ENCODE measurements around the gene WDR3. TPM values are rescaled to one million over a fixed set of nuclear protein-coding genes. Genes with fewer than 3 reads are reported as not detected.

WDR3 gene
- total RNA-seq, 5 donors from 2014 or later (not counting 1 experiment from before 2014, with no cell fraction given) = 12.2 to 32.8 (median 26.2) TPM

GRCh38 chr1:117981455-117982192, 52.1 kb downstream of the WDR3 start:
- no peak overlapping the region for H3K4me3 ChIP-seq (ENCODE audit: control insufficient read depth in 1 of 2, extremely low read depth in 1 of 2, low read length in 1 of 2)
- H3K4me1 ChIP-seq (ENCODE audit: control insufficient read depth in 1 of 2, extremely low read depth in 1 of 2, insufficient read depth in 2 of 2, low read length in 2 of 2) = no peaks in the 10 kb centered on the region
- H3K4me3 Mint-ChIP-seq = no peak overlapping the region
- DNase-seq (no peak), ATAC-seq (replicated peaks in 1 of 4) (no peak)
- ChIA-PET POLR2A (no interaction called here), CTCF (interaction anchor here in 1 of 2 donors (0.7 kb wide), 1 partner anchor 28 kb away, joined by 3 read pairs; no protein-coding TSS in a partner anchor)
- peaks cover 12 to 30% of the 10 kb centered on the region in 2 donors for H3K27me3 Mint-ChIP-seq
- no peaks in the 10 kb centered on the region for H3K36me3 ChIP-seq (ENCODE audit: control insufficient read depth in 2 of 2, extremely low read depth in 1 of 2, insufficient read depth in 1 of 2, low read length in 1 of 2)
- H3K36me3 Mint-ChIP-seq = no peaks in the 10 kb centered on the region
- peaks cover 0 to 2% (median 0%) of the 10 kb centered on the region in 3 donors for H3K9me3 Mint-ChIP-seq
- WGBS (ENCODE audit: insufficient coverage) = no CpG with 5 or more reads among the region's 5 CpGs
- no peaks in the 10 kb centered on the region for H3K4me1 Mint-ChIP-seq
- H3K9me3 ChIP-seq = no peaks in the 10 kb centered on the region
- H3K27ac Mint-ChIP-seq = no peak overlapping the region
- H3K27me3 ChIP-seq (replicated peaks in 1 of 2; ENCODE audit: control insufficient read depth in 2 of 2, extremely low read depth in 1 of 2, insufficient read depth in 2 of 2, low read length in 1 of 2) = peaks cover 0 to 3% of the 10 kb centered on the region in 2 experiments
- H3K27ac ChIP-seq (ENCODE audit: low read length) = no peak overlapping the region

- DNase-seq (no peak), ATAC-seq (replicated peaks in 1 of 4) (no peak)
- H3K4me3 Mint-ChIP-seq = no peak overlapping the region
- no peak overlapping the region for H3K27ac Mint-ChIP-seq
- ChIA-PET POLR2A (no interaction called here), CTCF (no interaction called here)
- H3K9me3 Mint-ChIP-seq = peaks cover 0 to 2% (median 0%) of the 10 kb centered on the region in 3 donors
- H3K27me3 Mint-ChIP-seq = peaks cover 12 to 33% of the 10 kb centered on the region in 2 donors
- no CpG with 5 or more reads among the region's 1 CpG for WGBS (ENCODE audit: insufficient coverage)
- Histone ChIP-seq H3K9me3 (no peaks in the 10 kb centered on the region), H3K27ac (ENCODE audit: low read length) (no peak overlapping the region), H3K4me1 (ENCODE audit: control insufficient read depth in 1 of 2, extremely low read depth in 1 of 2, insufficient read depth in 2 of 2, low read length in 2 of 2) (no peaks in the 10 kb centered on the region), H3K36me3 (ENCODE audit: control insufficient read depth in 2 of 2, extremely low read depth in 1 of 2, insufficient read depth in 1 of 2, low read length in 1 of 2) (no peaks in the 10 kb centered on the region), H3K4me3 (ENCODE audit: control insufficient read depth in 1 of 2, extremely low read depth in 1 of 2, low read length in 1 of 2) (no peak overlapping the region), H3K27me3 (replicated peaks in 1 of 2; ENCODE audit: control insufficient read depth in 2 of 2, extremely low read depth in 1 of 2, insufficient read depth in 2 of 2, low read length in 1 of 2) (peaks cover 0 to 2% of the 10 kb centered on the region in 2 experiments)
- H3K4me1 Mint-ChIP-seq = no peaks in the 10 kb centered on the region
- no peaks in the 10 kb centered on the region for H3K36me3 Mint-ChIP-seq
Observed at GRCh38 chr1:117985239-117985638, 55.7 kb downstream of the WDR3 start.

- H3K9me3 ChIP-seq = no peaks in the 10 kb centered on the region
- no peaks in the 10 kb centered on the region for H3K27me3 ChIP-seq (replicated peaks in 1 of 2; ENCODE audit: control insufficient read depth in 2 of 2, extremely low read depth in 1 of 2, insufficient read depth in 2 of 2, low read length in 1 of 2)
- H3K27me3 Mint-ChIP-seq = peaks cover 12 to 31% of the 10 kb centered on the region in 2 donors
- no peaks in the 10 kb centered on the region for H3K36me3 ChIP-seq (ENCODE audit: control insufficient read depth in 2 of 2, extremely low read depth in 1 of 2, insufficient read depth in 1 of 2, low read length in 1 of 2)
- no peaks in the 10 kb centered on the region for H3K36me3 Mint-ChIP-seq
- H3K4me3 ChIP-seq (ENCODE audit: control insufficient read depth in 1 of 2, extremely low read depth in 1 of 2, low read length in 1 of 2) = no peak overlapping the region
- ChIA-PET POLR2A (no interaction called here), CTCF (no interaction called here)
- no peak overlapping the region for H3K4me3 Mint-ChIP-seq
- no peaks in the 10 kb centered on the region for H3K4me1 Mint-ChIP-seq
- H3K9me3 Mint-ChIP-seq = peaks cover 0 to 2% (median 0%) of the 10 kb centered on the region in 3 donors
- ATAC-seq (replicated peaks in 1 of 4) (no peak), DNase-seq (no peak)
- 92% methylated on average over 3 of the region's 3 CpGs for WGBS (ENCODE audit: insufficient coverage)
- no peak overlapping the region for H3K27ac ChIP-seq (ENCODE audit: low read length)
- H3K4me1 ChIP-seq (ENCODE audit: control insufficient read depth in 1 of 2, extremely low read depth in 1 of 2, insufficient read depth in 2 of 2, low read length in 2 of 2) = no peaks in the 10 kb centered on the region
- H3K27ac Mint-ChIP-seq = no peak overlapping the region
Observed at GRCh38 chr1:117985973-117986372, 56.4 kb downstream of the WDR3 start.

- H3K27me3 ChIP-seq (replicated peaks in 1 of 2; ENCODE audit: control insufficient read depth in 2 of 2, extremely low read depth in 1 of 2, insufficient read depth in 2 of 2, low read length in 1 of 2) = peaks cover 0 to 10% of the 10 kb centered on the region in 2 experiments
- no peak for ATAC-seq (replicated peaks in 1 of 4)
- 63% methylated on average over 4 of the region's 5 CpGs for WGBS (ENCODE audit: insufficient coverage)
- H3K27ac ChIP-seq (ENCODE audit: low read length) = no peak overlapping the region
- H3K27ac Mint-ChIP-seq = no peak overlapping the region
- DNase-seq = no peak
- ChIA-PET CTCF (no interaction called here), POLR2A (no interaction called here)
- H3K9me3 ChIP-seq = no peaks in the 10 kb centered on the region
- H3K4me3 ChIP-seq (ENCODE audit: control insufficient read depth in 1 of 2, extremely low read depth in 1 of 2, low read length in 1 of 2) = no peak overlapping the region
- H3K9me3 Mint-ChIP-seq = peaks cover 0 to 14% (median 9%) of the 10 kb centered on the region in 3 donors
- peaks cover 14 to 22% of the 10 kb centered on the region in 2 donors for H3K27me3 Mint-ChIP-seq
- H3K4me1 ChIP-seq (ENCODE audit: control insufficient read depth in 1 of 2, extremely low read depth in 1 of 2, insufficient read depth in 2 of 2, low read length in 2 of 2) = no peaks in the 10 kb centered on the region
- H3K36me3 ChIP-seq (ENCODE audit: control insufficient read depth in 2 of 2, extremely low read depth in 1 of 2, insufficient read depth in 1 of 2, low read length in 1 of 2) = no peaks in the 10 kb centered on the region
- no peaks in the 10 kb centered on the region for H3K4me1 Mint-ChIP-seq
- H3K4me3 Mint-ChIP-seq = no peak overlapping the region
- H3K36me3 Mint-ChIP-seq = no peaks in the 10 kb centered on the region
Observed at GRCh38 chr1:118004312-118004711, 74.8 kb downstream of the WDR3 start.

- Histone ChIP-seq H3K9me3 (no peaks in the 10 kb centered on the region), H3K27ac (ENCODE audit: low read length) (no peak overlapping the region), H3K27me3 (replicated peaks in 1 of 2; ENCODE audit: control insufficient read depth in 2 of 2, extremely low read depth in 1 of 2, insufficient read depth in 2 of 2, low read length in 1 of 2) (peaks cover 0 to 10% of the 10 kb centered on the region in 2 experiments), H3K36me3 (ENCODE audit: control insufficient read depth in 2 of 2, extremely low read depth in 1 of 2, insufficient read depth in 1 of 2, low read length in 1 of 2) (no peaks in the 10 kb centered on the region), H3K4me1 (ENCODE audit: control insufficient read depth in 1 of 2, extremely low read depth in 1 of 2, insufficient read depth in 2 of 2, low read length in 2 of 2) (no peaks in the 10 kb centered on the region), H3K4me3 (ENCODE audit: control insufficient read depth in 1 of 2, extremely low read depth in 1 of 2, low read length in 1 of 2) (no peak overlapping the region)
- no peaks in the 10 kb centered on the region for H3K4me1 Mint-ChIP-seq
- ChIA-PET POLR2A (no interaction called here), CTCF (no interaction called here)
- no CpG with 5 or more reads among the region's 2 CpGs for WGBS (ENCODE audit: insufficient coverage)
- no peak for ATAC-seq (replicated peaks in 1 of 4)
- no peak overlapping the region for H3K27ac Mint-ChIP-seq
- no peak for DNase-seq
- H3K36me3 Mint-ChIP-seq = no peaks in the 10 kb centered on the region
- H3K9me3 Mint-ChIP-seq = peaks cover 0 to 8% (median 6%) of the 10 kb centered on the region in 3 donors
- H3K27me3 Mint-ChIP-seq = peaks cover 8 to 36% of the 10 kb centered on the region in 2 donors
- H3K4me3 Mint-ChIP-seq = no peak overlapping the region
Observed at GRCh38 chr1:118007391-118007790, 77.9 kb downstream of the WDR3 start.

- ATAC-seq (replicated peaks in 1 of 4) (no peak), DNase-seq (no peak)
- 83% methylated on average over 6 of the region's 7 CpGs for WGBS (ENCODE audit: insufficient coverage)
- no peak overlapping the region for H3K27ac ChIP-seq (ENCODE audit: low read length)
- peaks cover 0 to 10% of the 10 kb centered on the region in 2 experiments for H3K27me3 ChIP-seq (replicated peaks in 1 of 2; ENCODE audit: control insufficient read depth in 2 of 2, extremely low read depth in 1 of 2, insufficient read depth in 2 of 2, low read length in 1 of 2)
- Mint-ChIP-seq H3K9me3 (peaks cover 0 to 8% (median 6%) of the 10 kb centered on the region in 3 donors), H3K4me3 (no peak overlapping the region), H3K4me1 (no peaks in the 10 kb centered on the region), H3K36me3 (no peaks in the 10 kb centered on the region), H3K27me3 (peaks cover 8 to 32% of the 10 kb centered on the region in 2 donors), H3K27ac (no peak overlapping the region)
- no peaks in the 10 kb centered on the region for H3K9me3 ChIP-seq
- ChIA-PET CTCF (no interaction called here), POLR2A (no interaction called here)
- H3K4me3 ChIP-seq (ENCODE audit: control insufficient read depth in 1 of 2, extremely low read depth in 1 of 2, low read length in 1 of 2) = no peak overlapping the region
- H3K36me3 ChIP-seq (ENCODE audit: control insufficient read depth in 2 of 2, extremely low read depth in 1 of 2, insufficient read depth in 1 of 2, low read length in 1 of 2) = no peaks in the 10 kb centered on the region
- H3K4me1 ChIP-seq (ENCODE audit: control insufficient read depth in 1 of 2, extremely low read depth in 1 of 2, insufficient read depth in 2 of 2, low read length in 2 of 2) = no peaks in the 10 kb centered on the region
Observed at GRCh38 chr1:118008011-118008410, 78.5 kb downstream of the WDR3 start.
